GM23248 (cell line): ENCODE measurements around the gene DRAXIN.

Experiments
- EZH2 ChIP-seq: fragments of 200-600 bp; sonication (generic); IDR thresholded peaks from 2 replicates; pipeline ENCODE4 v1.6.1; 2018; ENCODE audit warnings: antibody characterized with exemption, mild to moderate bottlenecking; ENCODE audit not compliant: insufficient read depth, poor library complexity, severe bottlenecking
- EZH2phosphoT487 ChIP-seq: fragments of 200-600 bp; sonication (generic); IDR thresholded peaks from 2 replicates; pipeline ENCODE4 v1.6.1; 2018; ENCODE audit warnings: antibody characterized with exemption, moderate library complexity, mild to moderate bottlenecking, low read depth; ENCODE audit not compliant: insufficient read depth

DNA sequence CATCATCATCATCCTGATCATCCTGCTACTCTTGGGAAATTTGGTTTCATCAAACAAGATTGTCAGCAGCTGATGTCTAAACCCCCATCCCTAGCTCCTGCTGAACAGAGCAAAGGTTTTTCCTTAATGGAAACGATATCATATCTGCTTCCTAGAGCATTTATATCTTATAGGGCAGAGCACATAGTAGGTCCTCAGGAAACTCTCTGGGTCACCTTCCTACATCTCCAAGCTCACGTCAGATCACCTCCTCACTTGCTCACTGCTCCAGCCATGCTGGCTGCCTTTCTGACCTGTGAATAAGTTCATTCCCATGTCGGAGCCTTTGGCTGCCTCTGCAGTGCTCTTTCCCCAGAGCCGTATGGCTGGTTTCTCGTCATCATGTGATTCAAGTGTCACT is 47.7 kb upstream of the DRAXIN start:
- TF ChIP-seq EZH2phosphoT487 (no peak), EZH2 (no peak)
